Peyer's patch (tissue), 4 donors: ENCODE data around the gene CCDC85C. TPM values are rescaled to one million over a fixed set of nuclear protein-coding genes. Genes with fewer than 3 reads are reported as not detected.

Source experiments
- DNase-seq, 3 donors: peaks; one replicate each; pipeline ENCODE4 v3.0.0-alpha.2; 2017 to 2019
- H3K27ac ChIP-seq, 4 donors: fragments of 200-600 bp; sonication (generic); one replicate each; pipeline ENCODE4 v1.5.1; 2016 to 2019
- H3K27me3 ChIP-seq, 2 donors: fragments of 200-600 bp; sonication (generic); one replicate each; pipeline ENCODE4 v1.5.1; 2019
- H3K36me3 ChIP-seq, 3 donors: fragments of 200-600 bp; sonication (generic); one replicate each; pipeline ENCODE4 v1.5.1; 2016 to 2019
- H3K4me1 ChIP-seq, 4 donors: fragments of 200-600 bp; sonication (generic); one replicate each; pipeline ENCODE4 v1.5.1; 2016 to 2019
- H3K4me3 ChIP-seq, 4 donors: fragments of 200-600 bp; sonication (generic); 1 replicate in 3 of 4; 2 replicates in 1 of 4; pipeline ENCODE4 v1.5.1; 2016 to 2019; ENCODE audit warnings: mild to moderate bottlenecking in 1 of 4
- H3K9me3 ChIP-seq, 4 donors: fragments of 200-600 bp; sonication (generic); one replicate each; pipeline ENCODE4 v1.5.1; 2016 to 2019; ENCODE audit warnings: mild to moderate bottlenecking in 1 of 4
- POLR2A ChIP-seq, 2 donors: fragments of 450-650 bp; IDR thresholded peaks; one replicate each; pipeline ENCODE4 v1.5.1; 2017; ENCODE audit warnings: antibody characterized with exemption in 2 of 2, mild to moderate bottlenecking in 2 of 2, moderate library complexity in 2 of 2
- total RNA-seq, 4 donors: library from RNA; depleted of rRNA; stranded (reverse); fragments of >200 nt; gene quantifications; one replicate each; pipeline ENCODE4 v1.1.0, GENCODE V29; 2016
- TF ChIP-seq, protein P1 (sequence below), 6 experiments: fragments of 450-650 bp in 4 of 6; fragments of 200-600 bp in 2 of 6; sonication (generic) in 1 of 6; IDR thresholded peaks; one replicate each; pipeline ENCODE4 v1.5.1; 2017 to 2019; ENCODE audit warnings: antibody characterized with exemption in 6 of 6, mild to moderate bottlenecking in 3 of 6, moderate library complexity in 1 of 6

Gene CCDC85C
- total RNA-seq, 4 donors from 2014 or later: 19.8 to 98.1 (median 78.8) TPM

DNA sequence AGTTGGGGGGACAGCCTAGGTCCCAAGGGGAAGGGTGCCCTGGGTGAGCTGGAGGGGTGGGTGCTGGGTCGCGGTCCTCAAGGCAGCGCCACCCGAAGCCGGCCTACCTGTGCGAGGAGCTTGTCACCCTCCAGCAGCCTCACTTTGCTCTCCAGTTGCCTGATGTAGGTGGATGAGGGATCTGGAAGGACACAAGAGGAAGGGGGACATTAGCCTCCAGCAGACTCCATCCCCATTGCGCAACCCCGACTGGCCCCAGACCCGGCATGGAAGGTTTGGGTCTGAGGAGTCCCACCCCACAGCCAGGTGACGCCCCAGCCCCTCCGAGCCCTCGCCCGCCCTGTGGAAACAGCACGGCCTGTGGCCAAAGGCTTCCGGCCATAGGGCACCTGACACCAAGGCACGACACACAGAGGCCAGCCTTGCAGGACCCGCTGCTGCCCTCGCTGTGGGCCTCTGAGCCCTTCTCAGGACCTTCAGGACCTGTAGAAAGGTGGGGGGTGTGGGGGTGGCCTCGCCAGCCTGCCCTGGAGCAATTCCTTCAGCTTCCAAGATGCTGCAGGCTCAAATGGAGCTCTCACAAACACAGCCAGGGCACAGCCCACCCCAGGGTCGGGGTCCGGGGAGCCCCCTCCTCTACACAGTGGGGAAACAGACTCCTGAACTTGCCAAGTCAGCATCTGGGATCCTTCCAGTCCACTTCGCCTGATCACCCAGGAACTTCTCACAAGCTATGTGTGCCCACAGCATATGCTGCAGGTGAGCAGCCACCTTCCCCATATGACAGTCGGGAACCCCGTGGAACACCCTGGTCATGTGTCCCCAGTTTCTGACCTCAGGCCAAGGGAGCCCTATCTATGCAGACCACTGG is 67.9 kb downstream of the CCDC85C start:
- no peak for DNase-seq
- TF ChIP-seq, protein P1, sequence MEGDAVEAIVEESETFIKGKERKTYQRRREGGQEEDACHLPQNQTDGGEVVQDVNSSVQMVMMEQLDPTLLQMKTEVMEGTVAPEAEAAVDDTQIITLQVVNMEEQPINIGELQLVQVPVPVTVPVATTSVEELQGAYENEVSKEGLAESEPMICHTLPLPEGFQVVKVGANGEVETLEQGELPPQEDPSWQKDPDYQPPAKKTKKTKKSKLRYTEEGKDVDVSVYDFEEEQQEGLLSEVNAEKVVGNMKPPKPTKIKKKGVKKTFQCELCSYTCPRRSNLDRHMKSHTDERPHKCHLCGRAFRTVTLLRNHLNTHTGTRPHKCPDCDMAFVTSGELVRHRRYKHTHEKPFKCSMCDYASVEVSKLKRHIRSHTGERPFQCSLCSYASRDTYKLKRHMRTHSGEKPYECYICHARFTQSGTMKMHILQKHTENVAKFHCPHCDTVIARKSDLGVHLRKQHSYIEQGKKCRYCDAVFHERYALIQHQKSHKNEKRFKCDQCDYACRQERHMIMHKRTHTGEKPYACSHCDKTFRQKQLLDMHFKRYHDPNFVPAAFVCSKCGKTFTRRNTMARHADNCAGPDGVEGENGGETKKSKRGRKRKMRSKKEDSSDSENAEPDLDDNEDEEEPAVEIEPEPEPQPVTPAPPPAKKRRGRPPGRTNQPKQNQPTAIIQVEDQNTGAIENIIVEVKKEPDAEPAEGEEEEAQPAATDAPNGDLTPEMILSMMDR (IDR thresholded peaks at IDR 0.05): no peak
- TF ChIP-seq POLR2A (IDR thresholded peaks at IDR 0.05): no peak
- Histone ChIP-seq H3K36me3 (no peaks in the 10 kb centered on the region), H3K27ac (no peak overlapping the region), H3K9me3 (no peaks in the 10 kb centered on the region), H3K4me1 (peaks cover 0 to 14% (median 0%) of the 10 kb centered on the region in 4 donors), H3K4me3 (no peak overlapping the region), H3K27me3 (no peaks in the 10 kb centered on the region)

DNA sequence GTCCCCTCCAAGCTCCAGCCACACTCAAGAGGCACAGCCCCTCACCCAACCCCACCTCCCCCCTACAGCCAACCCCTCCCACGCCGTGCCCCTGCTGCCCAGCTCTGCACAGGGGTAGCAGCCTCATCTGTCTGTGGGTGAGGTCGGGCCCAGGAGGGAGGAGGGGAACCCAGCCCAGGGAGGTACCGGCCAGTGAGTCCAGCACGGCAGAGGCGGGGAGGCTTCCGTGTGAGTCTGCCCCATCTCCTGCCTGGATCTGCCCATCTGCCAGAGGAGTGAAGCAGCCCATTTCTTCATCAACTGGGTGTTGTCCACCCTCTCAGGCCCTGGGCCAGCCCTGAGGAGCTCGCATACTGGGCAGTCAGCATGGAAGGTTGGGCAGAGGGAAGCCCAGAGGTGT is 68.6 kb downstream of the CCDC85C start:
- Histone ChIP-seq H3K27ac (no peak overlapping the region), H3K27me3 (no peaks in the 10 kb centered on the region), H3K36me3 (no peaks in the 10 kb centered on the region), H3K4me3 (no peak overlapping the region), H3K9me3 (no peaks in the 10 kb centered on the region), H3K4me1 (peaks cover 0 to 7% (median 0%) of the 10 kb centered on the region in 4 donors)
- TF ChIP-seq, protein P1 (IDR thresholded peaks at IDR 0.05): no peak
- TF ChIP-seq POLR2A (IDR thresholded peaks at IDR 0.05): no peak
- DNase-seq: no peak

GRCh38 chr14:99534863-99535262 is 69.1 kb downstream of the CCDC85C start:
- no peak overlapping the region for H3K4me3 ChIP-seq
- no peak for DNase-seq
- H3K27ac ChIP-seq: no peak overlapping the region
- no peaks in the 10 kb centered on the region for H3K9me3 ChIP-seq
- H3K36me3 ChIP-seq: no peaks in the 10 kb centered on the region
- no peaks in the 10 kb centered on the region for H3K27me3 ChIP-seq
- peaks cover 0 to 4% (median 0%) of the 10 kb centered on the region in 4 donors for H3K4me1 ChIP-seq
- TF ChIP-seq, protein P1 (IDR thresholded peaks at IDR 0.05): no peak

DNA sequence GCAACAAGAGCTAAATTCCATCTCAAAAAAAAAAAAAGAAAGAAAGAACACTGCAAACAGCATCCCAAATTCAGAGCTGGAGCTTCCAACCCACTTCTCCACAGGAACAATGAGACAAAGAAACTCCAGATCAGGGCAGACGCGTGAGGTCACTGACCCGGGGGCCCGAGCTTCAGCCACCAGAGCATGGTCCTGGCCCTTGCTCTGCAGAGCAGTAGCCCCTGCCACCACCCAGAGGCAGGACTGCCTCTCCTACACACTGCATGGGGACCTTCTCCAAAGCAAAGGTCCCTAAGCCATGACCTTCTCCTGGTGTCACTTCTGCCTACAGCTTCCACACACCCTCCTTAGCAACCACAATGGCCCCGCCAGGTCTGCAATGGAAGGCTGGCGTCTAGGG is 69.7 kb downstream of the CCDC85C start:
- Histone ChIP-seq H3K4me1 (peaks cover 0 to 4% (median 0%) of the 10 kb centered on the region in 4 donors), H3K36me3 (no peaks in the 10 kb centered on the region), H3K9me3 (no peaks in the 10 kb centered on the region), H3K4me3 (no peak overlapping the region), H3K27ac (no peak overlapping the region), H3K27me3 (no peaks in the 10 kb centered on the region)
- DNase-seq: no peak
- TF ChIP-seq POLR2A (IDR thresholded peaks at IDR 0.05): no peak
- TF ChIP-seq, protein P1 (IDR thresholded peaks at IDR 0.05): no peak

DNA sequence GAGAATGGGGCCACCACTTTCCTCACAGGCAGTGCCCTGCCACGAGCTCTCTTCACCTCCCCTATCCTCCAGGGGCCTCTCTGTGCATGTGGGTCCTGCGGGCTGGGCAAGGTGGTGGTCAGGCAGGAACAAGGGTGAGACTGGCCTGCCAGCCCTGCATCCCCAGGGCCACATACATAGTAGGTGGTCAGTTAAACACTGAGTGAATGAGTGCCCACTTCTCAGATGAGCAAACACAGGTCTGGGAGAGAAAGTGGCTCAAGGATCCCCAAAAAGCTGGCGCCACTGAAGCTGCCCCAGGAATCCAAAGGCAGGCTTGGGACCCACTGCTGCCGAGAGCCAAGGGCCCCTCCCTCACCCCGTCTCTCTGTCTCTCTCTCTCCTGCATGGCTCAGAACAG is 71.7 kb downstream of the CCDC85C start:
- Histone ChIP-seq H3K9me3 (no peaks in the 10 kb centered on the region), H3K27ac (no peak overlapping the region), H3K36me3 (no peaks in the 10 kb centered on the region), H3K4me1 (no peaks in the 10 kb centered on the region), H3K27me3 (no peaks in the 10 kb centered on the region), H3K4me3 (no peak overlapping the region)
- TF ChIP-seq, protein P1 (IDR thresholded peaks at IDR 0.05): no peak
- no peak for TF ChIP-seq POLR2A (IDR thresholded peaks at IDR 0.05)
- DNase-seq: no peak
